ENCODE results near the gene TSPAN18. TPM values are rescaled to one million over a fixed set of nuclear protein-coding genes. Genes with fewer than 3 reads are reported as not detected.

Gene TSPAN18
- total RNA-seq, 1 donor from 2014 or later = 717 TPM

- H3K27ac Mint-ChIP-seq (ENCODE audit: unreplicated experiment) = peak overlapping the region; percentile 94
- peak overlapping the region; percentile 80 for H3K4me3 Mint-ChIP-seq (ENCODE audit: unreplicated experiment)
- TF ChIP-seq, protein P1, sequence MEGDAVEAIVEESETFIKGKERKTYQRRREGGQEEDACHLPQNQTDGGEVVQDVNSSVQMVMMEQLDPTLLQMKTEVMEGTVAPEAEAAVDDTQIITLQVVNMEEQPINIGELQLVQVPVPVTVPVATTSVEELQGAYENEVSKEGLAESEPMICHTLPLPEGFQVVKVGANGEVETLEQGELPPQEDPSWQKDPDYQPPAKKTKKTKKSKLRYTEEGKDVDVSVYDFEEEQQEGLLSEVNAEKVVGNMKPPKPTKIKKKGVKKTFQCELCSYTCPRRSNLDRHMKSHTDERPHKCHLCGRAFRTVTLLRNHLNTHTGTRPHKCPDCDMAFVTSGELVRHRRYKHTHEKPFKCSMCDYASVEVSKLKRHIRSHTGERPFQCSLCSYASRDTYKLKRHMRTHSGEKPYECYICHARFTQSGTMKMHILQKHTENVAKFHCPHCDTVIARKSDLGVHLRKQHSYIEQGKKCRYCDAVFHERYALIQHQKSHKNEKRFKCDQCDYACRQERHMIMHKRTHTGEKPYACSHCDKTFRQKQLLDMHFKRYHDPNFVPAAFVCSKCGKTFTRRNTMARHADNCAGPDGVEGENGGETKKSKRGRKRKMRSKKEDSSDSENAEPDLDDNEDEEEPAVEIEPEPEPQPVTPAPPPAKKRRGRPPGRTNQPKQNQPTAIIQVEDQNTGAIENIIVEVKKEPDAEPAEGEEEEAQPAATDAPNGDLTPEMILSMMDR (IDR thresholded peaks at IDR 0.05; ENCODE audit: unreplicated experiment) = no peak
- H3K36me3 Mint-ChIP-seq (ENCODE audit: low read depth, unreplicated experiment) = peaks cover 33% of the 10 kb centered on the region
- no peak for DNase-seq (ENCODE audit: low spot score)
- H3K4me1 Mint-ChIP-seq (ENCODE audit: unreplicated experiment) = peaks cover 87% of the 10 kb centered on the region
- H3K9me3 Mint-ChIP-seq (ENCODE audit: unreplicated experiment) = no peaks in the 10 kb centered on the region
- H3K27me3 Mint-ChIP-seq (ENCODE audit: unreplicated experiment) = peaks cover 26% of the 10 kb centered on the region
Observed at GRCh38 chr11:44789496-44789895, 62.7 kb downstream of the TSPAN18 start.

DNA sequence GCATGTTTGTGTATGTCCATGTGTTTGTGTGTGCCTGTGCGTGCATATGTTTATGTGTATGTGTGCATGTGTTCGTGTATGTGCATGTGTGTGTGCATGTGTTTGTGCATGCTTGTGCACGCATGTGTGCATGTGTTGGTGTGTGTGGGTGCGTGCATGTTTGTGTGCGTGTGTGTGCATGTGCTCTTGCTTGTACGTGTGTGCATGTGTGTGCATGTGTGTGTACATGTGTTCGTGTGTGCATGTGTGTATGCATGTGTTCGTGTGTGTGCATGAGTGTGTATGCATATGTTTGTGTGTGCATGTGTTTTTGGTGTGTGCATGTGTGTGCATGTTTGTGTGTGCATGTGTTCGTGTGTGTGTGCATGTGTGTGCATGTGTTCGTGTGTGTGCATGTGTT lies 63.4 kb downstream of the TSPAN18 start:
- TF ChIP-seq, protein P1 (IDR thresholded peaks at IDR 0.05; ENCODE audit: unreplicated experiment) = no peak
- peak overlapping the region; percentile 81 for H3K4me3 Mint-ChIP-seq (ENCODE audit: unreplicated experiment)
- H3K27ac Mint-ChIP-seq (ENCODE audit: unreplicated experiment) = peak overlapping the region; percentile 81
- H3K4me1 Mint-ChIP-seq (ENCODE audit: unreplicated experiment) = peaks cover 80% of the 10 kb centered on the region
- DNase-seq (ENCODE audit: low spot score) = no peak
- H3K36me3 Mint-ChIP-seq (ENCODE audit: low read depth, unreplicated experiment) = peaks cover 26% of the 10 kb centered on the region
- H3K27me3 Mint-ChIP-seq (ENCODE audit: unreplicated experiment) = peaks cover 25% of the 10 kb centered on the region
- H3K9me3 Mint-ChIP-seq (ENCODE audit: unreplicated experiment) = no peaks in the 10 kb centered on the region

DNA sequence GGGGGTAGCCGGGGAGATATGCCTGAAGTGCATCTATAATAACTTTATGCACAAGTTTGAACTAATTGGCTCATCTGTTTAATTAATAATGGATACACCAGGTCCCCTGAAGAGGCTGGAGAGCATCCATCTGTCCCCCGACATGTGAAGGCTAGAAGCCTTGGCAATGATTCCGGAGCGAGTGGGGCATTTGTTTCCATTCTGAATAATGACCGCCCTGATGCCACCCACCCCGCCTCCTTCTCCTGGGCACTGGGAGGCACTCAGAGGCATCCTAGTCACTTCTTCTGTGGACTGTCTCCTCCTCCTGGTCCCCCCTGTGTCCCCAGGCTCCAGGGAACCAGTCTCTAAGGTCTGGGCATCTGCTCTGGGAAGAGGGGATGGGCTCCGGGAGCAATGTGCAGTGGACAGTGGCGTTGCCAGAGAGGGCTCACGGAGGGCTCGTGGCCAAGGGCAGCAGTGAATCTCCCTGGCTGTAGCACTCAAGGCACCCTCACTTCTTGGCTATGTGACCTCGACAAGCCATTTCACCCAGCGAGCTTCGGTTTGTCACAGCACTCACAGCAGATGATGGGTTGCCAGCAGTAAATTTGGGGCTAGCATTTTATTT lies 64.7 kb downstream of the TSPAN18 start:
- Mint-ChIP-seq H3K27me3 (ENCODE audit: unreplicated experiment) (peaks cover 24% of the 10 kb centered on the region), H3K4me3 (ENCODE audit: unreplicated experiment) (no peak overlapping the region), H3K9me3 (ENCODE audit: unreplicated experiment) (no peaks in the 10 kb centered on the region), H3K4me1 (ENCODE audit: unreplicated experiment) (peaks cover 68% of the 10 kb centered on the region), H3K36me3 (ENCODE audit: low read depth, unreplicated experiment) (peaks cover 31% of the 10 kb centered on the region), H3K27ac (ENCODE audit: unreplicated experiment) (no peak overlapping the region)
- TF ChIP-seq, protein P1 (IDR thresholded peaks at IDR 0.05; ENCODE audit: unreplicated experiment) = no peak
- DNase-seq (ENCODE audit: low spot score) = no peak

- Mint-ChIP-seq H3K36me3 (ENCODE audit: low read depth, unreplicated experiment) (peaks cover 32% of the 10 kb centered on the region), H3K4me3 (ENCODE audit: unreplicated experiment) (no peak overlapping the region), H3K27ac (ENCODE audit: unreplicated experiment) (no peak overlapping the region), H3K9me3 (ENCODE audit: unreplicated experiment) (no peaks in the 10 kb centered on the region), H3K4me1 (ENCODE audit: unreplicated experiment) (peaks cover 67% of the 10 kb centered on the region), H3K27me3 (ENCODE audit: unreplicated experiment) (peaks cover 24% of the 10 kb centered on the region)
- DNase-seq (ENCODE audit: low spot score) = no peak
- TF ChIP-seq, protein P1 (IDR thresholded peaks at IDR 0.05; ENCODE audit: unreplicated experiment) = no peak
Observed at GRCh38 chr11:44792171-44792570, 65.4 kb downstream of the TSPAN18 start.

DNA sequence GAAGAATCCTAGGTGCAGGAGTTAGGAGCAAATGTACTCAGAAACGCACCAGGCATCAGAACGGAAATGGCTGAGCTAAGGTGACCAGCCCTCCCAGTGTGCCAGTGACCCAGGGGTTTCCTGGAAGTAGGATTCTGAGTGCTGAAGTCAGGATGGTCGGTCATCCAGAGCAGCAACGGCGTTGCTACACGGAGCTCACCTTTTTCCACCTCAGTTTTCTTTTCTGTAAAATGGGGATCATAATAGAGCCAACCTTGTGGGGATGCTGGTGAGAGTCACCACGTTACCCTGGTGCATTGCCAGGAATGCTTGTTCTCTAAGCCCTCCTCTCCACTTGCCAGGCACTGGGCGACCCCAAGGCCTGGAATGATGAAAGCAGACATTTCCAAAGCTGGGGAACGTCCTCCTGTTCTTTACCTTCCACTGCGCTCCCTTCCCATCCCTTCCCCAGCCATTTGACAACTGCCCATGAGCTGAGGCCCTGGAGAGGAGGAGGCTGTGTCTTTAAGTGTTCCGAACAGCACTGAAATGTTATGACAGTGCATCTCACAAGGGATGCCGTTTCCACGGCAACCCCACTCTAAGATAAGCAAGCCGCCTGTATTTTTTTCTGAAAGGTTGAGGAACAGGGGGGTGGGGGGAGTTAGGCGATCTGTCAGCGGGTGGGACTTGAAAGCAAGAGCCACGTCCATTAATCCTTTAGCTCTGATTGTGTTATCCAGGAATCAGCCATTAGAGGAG lies 66.8 kb downstream of the TSPAN18 start:
- TF ChIP-seq, protein P1 (IDR thresholded peaks at IDR 0.05; ENCODE audit: unreplicated experiment) = no peak
- peaks cover 64% of the 10 kb centered on the region for H3K4me1 Mint-ChIP-seq (ENCODE audit: unreplicated experiment)
- H3K9me3 Mint-ChIP-seq (ENCODE audit: unreplicated experiment) = no peaks in the 10 kb centered on the region
- H3K27ac Mint-ChIP-seq (ENCODE audit: unreplicated experiment) = peak overlapping the region; percentile 86
- peaks cover 35% of the 10 kb centered on the region for H3K36me3 Mint-ChIP-seq (ENCODE audit: low read depth, unreplicated experiment)
- H3K4me3 Mint-ChIP-seq (ENCODE audit: unreplicated experiment) = peak overlapping the region; percentile 71
- DNase-seq (ENCODE audit: low spot score) = no peak
- peaks cover 24% of the 10 kb centered on the region for H3K27me3 Mint-ChIP-seq (ENCODE audit: unreplicated experiment)
